Activated CD4-positive, alpha-beta T cell treated with anti-CD3 and anti-CD28 coated beads, Interleukin-2, amount 50 U/mL, for 1 hour (primary cell): ENCODE data around the gene CD226.
"Not testable (repeated sequence)": the region's sequence is repeated elsewhere in the genome, so short reads cannot be mapped to it uniquely, and the experiment has no call there.

Source experiments
- DNase-seq: peaks from one replicate; pipeline ENCODE4 v3.0.0-alpha.2; 2020

Gene CD226

DNA sequence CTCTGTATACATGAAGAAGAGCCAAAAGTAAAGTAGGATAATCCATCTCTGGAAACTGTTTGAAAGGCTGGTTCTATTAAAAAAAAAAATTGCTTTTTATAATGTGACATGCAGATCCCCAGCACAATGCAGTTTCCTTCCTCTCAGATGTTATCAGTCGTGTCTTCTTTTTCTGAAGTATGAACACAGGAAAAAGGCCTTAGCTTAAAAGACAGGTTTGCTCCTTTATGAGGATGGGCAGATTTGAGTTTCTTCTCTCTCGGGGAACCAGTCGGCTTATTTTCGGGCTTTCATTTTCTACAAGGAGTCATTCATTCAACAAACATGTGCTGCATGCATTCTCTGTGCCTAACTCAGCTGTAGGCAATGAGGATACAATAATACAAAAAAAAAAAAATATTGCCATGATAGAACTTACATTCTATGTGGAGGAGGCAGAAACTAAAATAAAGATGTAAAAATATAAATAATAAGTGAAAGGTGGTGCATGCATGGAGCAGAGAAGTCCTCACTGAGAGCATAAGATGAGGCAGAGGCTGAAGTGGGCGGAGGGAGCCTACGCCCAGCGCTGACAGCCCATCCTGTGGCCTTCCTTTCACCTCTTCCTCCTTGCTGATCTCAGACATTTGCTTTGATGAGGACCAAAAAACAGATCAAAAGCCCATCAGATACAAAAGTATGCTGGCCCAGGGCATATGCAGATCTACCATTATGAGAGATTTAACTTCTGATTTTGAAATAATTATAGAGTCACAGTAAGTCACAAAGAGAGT, at the start of gene CD226:
TSS of gene CD226 (minus strand) at position 513 of the 773 bp plus-strand sequence. CDS start at position 46, 467 bp downstream.
- no peak for DNase-seq

DNA sequence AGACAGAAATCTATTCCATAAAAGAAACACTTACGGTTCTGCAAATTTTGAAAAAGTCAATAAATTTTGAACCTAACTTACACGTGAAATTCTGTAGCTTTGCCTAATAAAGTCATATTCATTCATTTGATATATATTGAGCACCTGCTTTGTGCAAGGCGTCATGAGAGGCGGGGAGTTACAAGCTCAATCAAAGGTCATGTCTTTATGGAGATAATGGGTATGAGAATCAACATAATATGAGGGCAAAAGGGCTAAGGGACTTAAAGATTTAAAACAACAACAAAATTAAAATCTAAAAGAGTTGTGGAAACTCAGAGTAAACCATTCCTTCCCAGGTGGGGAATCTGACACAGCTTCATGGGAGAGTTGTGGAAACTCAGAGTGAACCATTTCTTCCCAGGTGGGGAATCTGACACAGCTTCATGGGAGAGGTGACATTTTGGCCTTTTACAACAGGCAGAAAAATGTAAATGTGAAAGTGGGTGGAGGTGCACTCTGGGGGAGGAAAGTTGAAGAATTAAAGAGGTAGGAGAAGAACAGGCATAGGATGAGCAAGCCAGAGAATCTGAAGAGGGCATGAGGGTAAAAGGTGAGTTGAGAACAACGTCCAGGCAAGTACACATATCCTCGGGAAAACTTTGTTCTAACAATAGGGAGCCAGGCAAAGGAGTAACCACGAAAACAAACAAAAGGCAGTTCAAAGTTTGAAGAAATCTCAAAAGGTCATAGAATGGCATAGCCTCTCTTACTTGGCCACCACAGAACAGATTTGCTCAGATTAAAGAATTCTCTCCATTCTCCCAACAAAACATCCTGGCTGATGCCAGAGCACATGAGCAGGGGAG, 49.5 kb upstream of the CD226 start:
- DNase-seq = no peak

DNA sequence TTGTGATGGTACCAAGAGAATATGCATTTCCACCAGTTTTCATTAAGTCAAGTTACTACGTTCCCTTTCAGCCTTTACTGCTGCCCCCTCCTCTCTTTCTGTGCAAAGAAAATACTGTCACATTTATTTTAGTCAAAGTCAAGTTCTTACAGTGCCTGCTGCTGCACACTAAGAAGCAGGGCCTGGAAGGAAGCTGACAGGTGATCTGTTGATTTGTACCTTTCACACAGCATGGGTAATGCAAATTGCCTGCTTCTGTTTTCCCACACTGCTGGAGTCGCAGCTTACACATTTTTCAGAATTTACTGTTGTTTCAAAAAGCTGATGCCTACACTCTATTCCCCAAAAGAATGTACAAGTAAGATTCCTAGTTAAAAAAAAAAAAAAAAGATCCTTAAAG, 48.7 kb upstream of the CD226 start:
- no peak for DNase-seq

GRCh38 chr18:69995774-69996173, 48.1 kb upstream of the CD226 start:
- DNase-seq = no peak

DNA sequence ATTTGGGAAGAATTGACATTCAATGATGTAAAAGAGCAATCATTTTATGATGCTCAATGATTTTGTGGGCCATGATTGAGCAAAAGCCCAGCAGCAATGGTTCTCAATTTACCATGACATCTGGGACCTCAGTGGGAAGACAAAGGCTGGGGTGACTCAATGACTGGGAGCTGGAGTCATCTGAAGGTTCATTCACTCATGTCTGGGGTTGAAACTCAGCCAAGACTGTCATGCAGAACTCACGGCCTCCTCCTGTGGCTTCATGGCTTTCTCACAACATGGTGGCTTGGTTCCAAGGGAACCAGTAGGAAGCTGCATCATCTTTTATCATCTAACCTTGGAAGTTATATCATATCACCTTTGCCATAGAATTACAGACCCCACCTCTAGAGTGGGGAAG, 45.1 kb upstream of the CD226 start:
- DNase-seq = no peak

- DNase-seq = no peak
These were observed 40.2 kb upstream of the CD226 start for GRCh38 chr18:69987870-69988269.

DNA sequence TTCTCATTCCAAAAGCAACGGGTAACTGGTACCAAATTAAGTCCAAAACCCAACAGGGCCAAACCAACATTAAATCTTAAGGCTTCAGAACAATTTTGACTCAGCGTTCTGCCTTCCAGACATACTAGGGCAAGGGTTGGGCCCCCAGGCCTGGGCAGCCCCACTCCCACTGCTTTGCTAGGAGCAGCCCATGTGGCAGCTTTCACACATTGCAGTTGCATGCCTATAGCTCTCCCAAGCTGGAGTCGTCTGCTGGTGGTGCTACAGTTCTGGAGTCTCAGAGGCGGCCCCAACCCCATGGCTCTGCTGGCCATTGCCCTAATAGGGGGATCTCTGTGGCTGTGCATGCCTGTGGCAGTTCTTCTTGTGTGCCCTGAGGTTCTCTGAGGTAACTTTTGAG, 37.6 kb upstream of the CD226 start:
- DNase-seq = no peak

DNA sequence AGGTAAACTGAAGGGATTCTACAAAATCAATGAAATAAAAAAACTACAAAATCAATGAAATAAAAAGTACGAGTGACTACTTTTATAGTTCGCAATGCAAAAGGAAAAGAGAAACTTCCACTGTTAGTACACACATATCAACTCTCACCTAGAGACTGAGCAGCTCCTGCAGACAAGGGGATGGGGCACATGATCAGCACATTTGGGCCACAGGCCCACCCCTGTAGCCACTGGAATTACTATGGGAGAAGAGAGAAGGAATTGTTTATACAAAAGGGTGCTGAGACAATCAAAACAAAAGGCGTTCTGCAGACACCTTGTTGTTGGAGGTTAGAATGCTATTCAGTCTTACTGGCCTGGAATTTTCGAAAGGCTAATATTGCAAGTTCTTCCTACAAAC, 34.7 kb upstream of the CD226 start:
- no peak for DNase-seq

- DNase-seq = no peak
These were observed 34.3 kb upstream of the CD226 start for GRCh38 chr18:69981948-69982347.

DNA sequence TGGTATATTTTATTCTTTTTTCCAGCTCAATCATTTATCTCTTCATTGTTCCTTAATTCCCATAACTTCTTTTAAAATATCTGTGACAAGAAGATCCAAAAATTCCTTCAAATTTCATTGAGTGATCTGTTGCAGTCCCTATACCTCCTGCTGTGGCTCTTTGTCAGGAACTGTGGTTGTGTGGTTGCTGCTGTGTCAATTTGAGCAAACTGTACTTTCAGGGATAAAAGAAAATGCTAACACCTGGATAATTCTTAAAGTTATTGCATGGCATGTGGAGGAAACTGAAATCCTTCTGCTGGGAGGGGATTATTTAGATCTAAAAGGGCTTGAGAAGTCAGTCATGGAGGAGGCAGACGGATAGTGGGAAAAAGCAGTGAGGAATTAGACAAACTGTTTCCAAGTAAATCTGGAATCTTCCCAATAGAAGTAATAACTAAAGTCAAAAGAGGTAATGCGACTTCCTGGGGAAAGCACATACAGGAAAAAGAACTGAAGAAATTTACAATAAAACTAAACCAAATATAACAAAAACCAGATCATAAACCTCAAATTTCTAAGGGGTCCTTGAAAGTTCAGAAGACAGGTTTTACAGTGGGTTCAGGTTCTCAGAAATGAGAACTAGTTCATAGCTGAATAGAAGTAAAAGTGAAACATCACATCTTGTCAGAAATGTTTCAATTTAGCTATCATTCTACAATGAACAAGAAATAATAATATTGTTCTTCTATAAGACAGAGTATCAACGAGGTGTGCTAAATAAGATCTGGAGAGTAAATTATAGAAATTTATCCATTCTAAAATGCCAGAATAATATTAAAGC, 33.5 kb upstream of the CD226 start:
- no peak for DNase-seq

DNA sequence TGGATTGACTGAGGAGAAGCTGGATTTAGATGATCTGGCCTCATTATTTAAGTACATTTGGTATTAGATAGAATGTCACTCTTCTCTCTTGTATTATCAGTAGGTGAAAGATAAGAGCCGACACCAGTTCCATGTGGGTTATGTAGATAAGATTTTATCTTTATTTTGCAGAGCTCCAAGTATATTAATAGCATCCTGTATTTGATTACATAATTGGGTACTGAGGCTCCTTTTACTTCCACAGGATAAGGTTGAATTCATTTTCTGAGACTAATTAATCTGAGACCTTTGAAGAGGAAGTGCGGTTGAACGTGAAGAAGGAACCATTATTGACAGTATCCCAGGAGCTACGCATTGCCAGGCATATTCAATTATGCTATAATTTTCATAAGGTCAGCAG, 32.8 kb upstream of the CD226 start:
- no peak for DNase-seq

DNA sequence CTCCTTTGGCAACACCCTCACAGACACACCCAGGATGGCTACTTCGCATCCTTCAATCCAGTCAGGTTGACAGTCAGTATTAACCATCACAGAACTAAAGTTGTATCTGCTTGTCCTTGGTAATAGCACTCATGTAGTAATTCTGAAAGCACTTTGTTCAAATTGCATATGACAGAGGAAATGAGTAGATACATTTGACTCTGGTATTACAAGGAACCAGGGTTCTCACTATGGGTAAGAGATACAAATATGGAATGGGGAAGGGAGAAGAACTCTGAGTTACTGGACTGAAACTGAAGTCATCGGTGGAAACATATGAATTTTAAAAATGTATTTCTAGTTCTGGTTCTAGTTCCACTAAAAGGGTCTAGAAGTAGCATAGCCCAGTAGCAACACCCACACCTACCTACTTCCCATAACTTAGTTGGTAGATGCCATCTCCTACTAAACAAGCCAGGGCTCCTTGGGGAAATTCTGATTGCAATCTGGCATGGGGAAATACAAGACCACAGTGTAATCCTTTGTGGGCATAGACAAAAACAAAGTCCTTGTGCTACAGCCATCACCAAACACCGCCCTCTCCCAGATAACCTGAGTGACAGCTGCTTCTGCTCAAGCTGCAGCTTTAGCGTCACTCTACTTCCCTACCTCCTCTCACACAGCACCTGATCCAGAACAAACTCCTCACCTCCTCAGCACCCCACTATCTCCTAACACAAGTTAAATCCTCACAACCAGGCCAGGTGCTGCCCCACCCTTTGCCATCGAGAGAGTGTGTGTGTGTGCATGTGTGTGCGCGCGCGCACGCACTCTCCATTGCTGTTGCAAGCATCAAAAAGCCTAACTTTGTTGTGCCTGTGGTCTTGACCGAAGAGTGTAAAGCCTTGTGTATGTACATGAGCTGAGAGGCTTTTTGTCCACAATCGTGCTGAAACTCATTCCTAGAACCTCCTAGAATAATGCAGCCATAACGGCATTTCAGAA, 31.4 kb upstream of the CD226 start:
- no peak for DNase-seq

GRCh38 chr18:69975294-69975693, 27.6 kb upstream of the CD226 start:
- DNase-seq = not testable (repeated sequence)

DNA sequence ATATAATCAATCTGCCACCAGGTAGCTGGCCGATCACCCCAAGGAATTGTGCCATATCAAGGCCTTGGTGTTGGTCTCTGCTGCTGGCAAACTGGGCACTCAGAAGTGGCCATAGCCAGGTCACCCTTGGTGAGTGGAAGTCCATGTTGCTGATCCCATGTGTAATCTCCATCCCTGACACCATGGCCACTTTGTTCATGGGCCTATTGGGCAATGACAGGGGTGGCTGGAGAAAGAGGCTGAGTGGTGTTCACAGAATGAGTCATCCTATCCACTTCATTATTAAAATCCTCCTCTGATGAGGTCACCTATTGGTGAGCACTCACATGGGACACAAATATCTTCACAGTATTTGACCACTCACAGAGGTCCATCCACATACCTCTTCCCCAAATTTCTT, 26.7 kb upstream of the CD226 start:
- no peak for DNase-seq

DNA sequence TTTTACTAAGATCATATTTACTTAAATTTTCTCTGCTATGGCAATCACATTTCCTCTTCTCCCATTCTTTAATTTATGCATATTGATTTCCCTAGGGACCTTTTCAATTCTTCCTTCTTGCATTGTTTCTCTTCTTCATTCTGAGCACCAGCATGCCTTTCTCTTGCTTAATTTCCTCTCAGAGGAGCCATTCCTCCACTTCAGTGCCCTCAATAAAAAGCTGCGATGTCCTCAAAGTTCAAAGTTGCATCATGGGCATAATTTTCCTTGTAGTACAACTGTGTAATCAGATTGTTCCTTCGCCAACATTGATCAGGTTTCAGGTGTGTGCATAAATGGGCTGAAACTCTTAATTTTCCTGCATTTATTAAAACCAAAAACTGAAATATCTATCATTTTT, 21.8 kb upstream of the CD226 start:
- DNase-seq = no peak

- DNase-seq = no peak
These were observed 20.4 kb upstream of the CD226 start for GRCh38 chr18:69968039-69968438.

- no peak for DNase-seq
These were observed 15.5 kb upstream of the CD226 start for GRCh38 chr18:69963196-69963595.

GRCh38 chr18:69961718-69962117, 14.0 kb upstream of the CD226 start:
- no peak for DNase-seq

DNA sequence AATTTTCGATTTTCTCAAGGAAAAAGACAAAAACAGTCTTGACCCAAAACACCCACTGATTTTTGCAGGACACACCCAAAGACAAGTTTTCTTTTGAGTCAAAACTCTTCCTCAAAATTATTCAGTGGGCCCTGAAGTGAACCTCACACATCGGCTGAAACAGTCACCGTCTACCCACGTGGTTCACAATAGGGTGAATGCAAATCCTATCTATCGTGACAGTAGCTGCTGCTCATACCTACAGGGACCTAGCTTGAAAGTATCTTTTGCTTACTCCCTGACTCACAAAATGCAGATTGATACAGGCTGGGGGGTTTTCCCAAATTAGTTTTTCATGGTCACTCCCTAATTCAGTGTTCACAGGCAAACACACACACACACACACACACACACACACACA, 10.7 kb upstream of the CD226 start:
- DNase-seq = no peak

DNA sequence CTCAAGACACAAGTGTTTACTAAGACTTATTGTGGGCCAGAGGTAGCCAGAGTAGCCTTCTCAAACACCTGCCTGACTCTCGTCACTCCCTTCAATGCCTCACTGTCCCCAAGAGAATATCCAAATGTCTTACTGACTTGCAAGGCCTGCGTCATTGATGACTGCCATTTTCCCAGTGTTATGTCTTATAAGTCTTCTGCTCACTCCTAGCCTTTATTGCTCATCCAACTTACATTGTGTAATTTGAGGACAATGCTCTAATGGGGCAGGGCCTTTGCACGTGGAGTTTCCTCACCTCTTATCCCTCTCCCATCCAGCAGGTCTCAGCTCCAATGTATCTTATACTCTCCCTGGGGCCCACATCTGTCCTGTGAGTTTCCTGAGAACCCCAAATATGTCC, 10.1 kb upstream of the CD226 start:
- no peak for DNase-seq

DNA sequence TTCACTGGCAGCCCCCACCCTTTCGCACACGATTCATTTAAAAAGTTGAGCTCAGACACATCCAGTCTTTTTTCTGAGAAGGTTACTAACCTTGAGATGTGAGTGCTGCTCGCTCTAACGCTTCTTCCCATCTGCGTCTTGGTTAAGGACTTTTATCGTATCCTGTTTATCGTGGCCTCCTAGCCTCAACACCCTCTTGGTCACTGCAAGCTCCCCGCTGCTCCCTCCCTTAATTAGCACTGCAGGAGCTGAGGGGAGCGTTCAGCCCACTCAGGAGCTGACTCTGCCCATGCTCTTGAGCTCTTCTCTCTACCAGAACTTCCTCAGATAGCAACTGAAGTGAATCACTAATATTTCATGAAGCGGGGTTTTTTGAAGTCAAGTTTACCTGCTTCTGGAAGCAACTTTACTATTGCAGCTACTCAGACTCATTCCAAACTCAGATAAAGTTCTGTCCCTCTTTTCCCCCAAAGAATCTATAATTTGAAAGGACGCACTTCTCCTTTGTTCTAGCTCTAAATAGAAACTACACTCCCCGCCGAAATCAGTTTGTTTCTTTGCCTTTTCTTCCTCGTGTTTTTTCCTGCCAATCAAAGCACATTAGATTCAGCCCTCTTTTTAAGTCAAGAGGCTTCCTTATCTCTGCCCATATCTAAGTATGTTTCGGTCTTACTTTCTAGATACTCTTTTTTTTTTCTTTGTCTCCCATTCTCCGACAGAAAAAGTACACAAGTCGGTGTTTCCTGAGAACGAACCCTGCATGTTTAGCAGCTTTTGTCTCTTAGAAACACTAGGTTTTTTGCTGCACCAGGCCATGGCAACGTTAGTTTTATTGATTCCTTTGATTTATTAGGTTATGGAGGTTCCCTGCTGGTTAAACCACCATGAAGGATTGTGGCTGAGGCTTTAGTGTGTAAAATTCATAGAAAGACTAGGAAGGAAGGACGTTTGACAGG, 9.3 kb upstream of the CD226 start:
- no peak for DNase-seq
